T-cell (primary cell): Measurements from ENCODE around the gene ZCCHC7. TPM values are rescaled to one million over a fixed set of nuclear protein-coding genes. Genes with fewer than 3 reads are reported as not detected.

Experiments used
- ATAC-seq, 4 experiments: fragments of 200-7000 bp in 3 of 4; fragments of 150-1000 bp in 1 of 4; cut with Tn5 transposase; replicated peaks in 1 of 4; 1 replicate in 3 of 4; 2 replicates in 1 of 4; pipeline ENCODE4 v1.10.0; 2021; ENCODE audit warnings: moderate library complexity in 3 of 4, mild to moderate bottlenecking in 2 of 4, moderate number of reproducible peaks in 1 of 4
- CTCF ChIA-PET, 2 donors: fragments of 300-600 bp; sonication (Branson Sonifier 250); formaldehyde crosslinking; loops; one replicate each; lab custom pipeline; 2022; ENCODE audit warnings: antibody characterized with exemption in 2 of 2; lab: Charles Lee
- POLR2A ChIA-PET, 2 donors: fragments of 300-600 bp; sonication (Branson Sonifier 250); formaldehyde crosslinking; loops; one replicate each; lab custom pipeline; 2022; ENCODE audit warnings: antibody characterized with exemption in 2 of 2; lab: Charles Lee
- DNase-seq, 35 experiments: peaks; one replicate each; pipeline versions ENCODE4 v3.0.0 to v3.0.0-alpha.2; 2013 to 2023
- H3K27ac ChIP-seq: one replicate; pipeline ENCODE4 v1.5.1; 2013; ENCODE audit warnings: low read length
- H3K27me3 ChIP-seq, 2 experiments: replicated peaks in 1 of 2; 1 replicate in 1 of 2; 2 replicates in 1 of 2; pipeline versions ENCODE4 v1.6.1 to v1.7.0; 2013; ENCODE audit warnings: low read length in 1 of 2, mixed read lengths in 1 of 2; ENCODE audit not compliant: control insufficient read depth in 2 of 2, insufficient read depth in 2 of 2; ENCODE audit errors: extremely low read depth in 1 of 2
- H3K36me3 ChIP-seq, 2 donors: 1 replicate in 1 of 2; 2 replicates in 1 of 2; pipeline versions ENCODE4 v1.6.1 to v1.7.0; 2013; ENCODE audit warnings: low read length in 1 of 2; ENCODE audit not compliant: control insufficient read depth in 2 of 2, insufficient read depth in 1 of 2; ENCODE audit errors: extremely low read depth in 1 of 2
- H3K4me1 ChIP-seq, 2 experiments: 1 replicate in 1 of 2; 2 replicates in 1 of 2; pipeline versions ENCODE4 v1.6.1 to v1.7.0; 2013; ENCODE audit warnings: low read length in 2 of 2, mixed read lengths in 1 of 2; ENCODE audit not compliant: insufficient read depth in 2 of 2, control insufficient read depth in 1 of 2; ENCODE audit errors: extremely low read depth in 1 of 2
- H3K4me3 ChIP-seq, 2 donors: 1 replicate in 1 of 2; 2 replicates in 1 of 2; pipeline versions ENCODE4 v1.5.1 to v1.7.0; 2013; ENCODE audit warnings: mild to moderate bottlenecking in 2 of 2, low read length in 1 of 2, moderate library complexity in 1 of 2; ENCODE audit not compliant: control insufficient read depth in 1 of 2; ENCODE audit errors: extremely low read depth in 1 of 2
- H3K9me3 ChIP-seq: 2 replicates; pipeline ENCODE4 v1.7.0; 2013
- H3K27ac Mint-ChIP-seq, 2 donors: one replicate each; pipeline ENCODE4 v1.8.0; 2020 to 2021; ENCODE audit warnings: mild to moderate bottlenecking in 2 of 2, mixed read lengths in 2 of 2
- H3K27me3 Mint-ChIP-seq, 2 donors: one replicate each; pipeline ENCODE4 v1.8.0; 2021 to 2022; ENCODE audit warnings: mixed read lengths in 2 of 2
- H3K36me3 Mint-ChIP-seq: one replicate; pipeline ENCODE4 v1.8.0; 2021; ENCODE audit warnings: mixed read lengths
- H3K4me1 Mint-ChIP-seq, 3 donors: one replicate each; pipeline ENCODE4 v1.8.0; 2020 to 2022; ENCODE audit warnings: mixed read lengths in 3 of 3, mild to moderate bottlenecking in 1 of 3
- H3K4me3 Mint-ChIP-seq, 3 donors: one replicate each; pipeline ENCODE4 v1.8.0; 2020 to 2022; ENCODE audit warnings: mild to moderate bottlenecking in 3 of 3, mixed read lengths in 3 of 3, moderate library complexity in 3 of 3
- H3K9me3 Mint-ChIP-seq, 3 donors: one replicate each; pipeline ENCODE4 v1.8.0; 2020 to 2022; ENCODE audit warnings: mixed read lengths in 3 of 3
- WGBS: methylation state at CpG from one replicate; pipeline ENCODE4 v1.1.5; 2013; ENCODE audit warnings: missing lambda C conversion rate; ENCODE audit not compliant: insufficient coverage; 5-methylcytosine and 5-hydroxymethylcytosine counted together
- total RNA-seq, 35 experiments: library from RNA in 6 of 35; stranded (reverse) in 6 of 35; fragments of 120-200 nt in 1 of 35; gene quantifications; one replicate each; pipeline versions ENCODE4 v1.2.1 to v1.2.4 and lab custom pipeline; 2013 to 2026

ZCCHC7 gene
- total RNA-seq, 5 donors from 2014 or later (not counting 1 experiment from before 2014, with no cell fraction given) = 29.1 to 44.2 (median 33.5) TPM

DNA sequence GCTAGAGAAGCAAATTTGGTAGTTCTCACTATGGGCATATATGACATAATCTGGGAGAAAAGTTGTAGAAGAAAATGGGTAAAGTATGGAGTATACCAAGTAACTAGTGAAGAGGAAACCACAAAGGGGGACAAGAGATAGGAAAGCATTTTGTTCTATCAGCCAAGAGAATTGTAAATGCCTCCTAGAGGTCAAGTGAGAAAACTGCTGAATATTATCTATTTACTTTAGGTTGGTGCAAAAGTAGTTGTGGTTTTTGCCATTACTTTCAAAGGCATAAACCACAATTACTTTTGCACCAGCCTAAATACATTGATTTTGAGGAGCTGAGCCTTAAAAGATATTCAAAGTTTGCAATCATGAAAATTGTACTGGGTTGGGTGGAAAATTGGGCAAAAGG, 175.4 kb downstream of the ZCCHC7 start:
- H3K27me3 ChIP-seq = no peaks in the 10 kb centered on the region
- H3K36me3 Mint-ChIP-seq = peaks cover 7% of the 10 kb centered on the region
- H3K4me1 ChIP-seq = peaks cover 0 to 4% of the 10 kb centered on the region in 2 experiments
- ChIA-PET POLR2A (no interaction called here), CTCF (interaction anchor here in 1 of 2 donors (0.6 to 2.0 kb wide), 2 partner anchors 175 to 268 kb away, joined by 5 to 9 read pairs; partner anchors contain the start of gene ZCCHC7)
- no peak overlapping the region for H3K27ac ChIP-seq
- no peak overlapping the region for H3K27ac Mint-ChIP-seq
- H3K27me3 Mint-ChIP-seq = no peaks in the 10 kb centered on the region
- H3K9me3 Mint-ChIP-seq = no peaks in the 10 kb centered on the region
- no peak for DNase-seq
- H3K9me3 ChIP-seq = no peaks in the 10 kb centered on the region
- H3K4me1 Mint-ChIP-seq = peaks cover 70 to 74% (median 73%) of the 10 kb centered on the region in 3 donors
- ATAC-seq = no peak
- no peak overlapping the region for H3K4me3 Mint-ChIP-seq
- H3K4me3 ChIP-seq = no peak overlapping the region
- no peaks in the 10 kb centered on the region for H3K36me3 ChIP-seq

DNA sequence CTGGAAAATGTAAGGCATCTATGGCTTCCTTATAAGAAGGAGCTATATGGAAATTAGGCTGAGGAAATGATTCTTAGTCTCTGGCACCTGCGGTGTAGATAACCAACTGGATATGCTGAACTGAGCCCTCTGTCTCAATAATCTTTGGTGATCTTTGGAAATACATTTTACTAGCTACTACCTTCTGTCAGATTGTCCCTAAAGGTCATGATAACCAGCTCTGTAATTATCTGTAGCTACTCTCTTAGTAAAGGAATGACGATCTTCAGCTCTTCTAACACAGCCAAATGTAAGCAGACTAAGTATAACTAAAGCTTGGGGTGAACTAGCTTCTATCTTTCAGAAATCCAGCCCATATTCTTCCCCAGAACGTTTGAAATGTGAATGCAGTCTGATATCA, 177.2 kb downstream of the ZCCHC7 start:
- no peaks in the 10 kb centered on the region for H3K9me3 ChIP-seq
- ChIA-PET CTCF (interaction anchor here in 1 of 2 donors (0.5 kb wide), 1 partner anchor 71 kb away, joined by 3 read pairs; no protein-coding TSS in a partner anchor), POLR2A (no interaction called here)
- DNase-seq (no peak), ATAC-seq (no peak)
- peaks cover 10% of the 10 kb centered on the region for H3K36me3 Mint-ChIP-seq
- no peak overlapping the region for H3K27ac ChIP-seq
- H3K27me3 ChIP-seq = no peaks in the 10 kb centered on the region
- 100% methylated on average over 1 of the region's 3 CpGs for WGBS
- H3K27me3 Mint-ChIP-seq = no peaks in the 10 kb centered on the region
- no peak overlapping the region for H3K4me3 ChIP-seq
- H3K27ac Mint-ChIP-seq = no peak overlapping the region
- H3K9me3 Mint-ChIP-seq = no peaks in the 10 kb centered on the region
- peaks cover 81 to 84% (median 84%) of the 10 kb centered on the region in 3 donors for H3K4me1 Mint-ChIP-seq
- H3K4me1 ChIP-seq = peaks cover 7 to 16% of the 10 kb centered on the region in 2 experiments
- H3K4me3 Mint-ChIP-seq = no peak overlapping the region
- no peaks in the 10 kb centered on the region for H3K36me3 ChIP-seq

DNA sequence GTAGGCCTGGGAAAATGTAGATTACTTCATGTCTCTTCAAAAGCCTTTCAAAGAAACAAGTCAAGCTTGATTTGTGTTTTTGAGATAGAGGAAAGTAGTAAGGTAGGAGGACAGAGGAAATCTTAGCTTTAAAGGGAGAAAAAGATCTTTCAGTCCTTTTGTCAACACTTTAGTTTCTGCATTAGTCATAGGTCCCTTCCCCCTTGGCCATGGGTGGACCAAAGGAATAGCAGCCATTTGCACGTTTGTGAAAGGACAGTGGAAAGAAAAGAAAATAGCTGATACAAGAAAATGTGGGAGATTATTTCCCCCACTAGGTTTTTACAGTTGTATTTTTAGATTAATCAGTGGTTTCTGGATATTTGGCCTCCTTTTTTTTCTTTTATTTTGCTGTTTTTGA, 180.2 kb downstream of the ZCCHC7 start:
- Histone ChIP-seq H3K4me1 (peaks cover 16 to 21% of the 10 kb centered on the region in 2 experiments), H3K36me3 (peaks cover 0 to 6% of the 10 kb centered on the region in 2 donors), H3K27ac (no peak overlapping the region), H3K4me3 (no peak overlapping the region), H3K9me3 (no peaks in the 10 kb centered on the region), H3K27me3 (no peaks in the 10 kb centered on the region)
- peak overlapping the region; percentile 30 to 47 for H3K27ac Mint-ChIP-seq
- DNase-seq = no peak
- H3K4me3 Mint-ChIP-seq = peak overlapping the region in 1 of 3 donors; percentile 37
- no peak for ATAC-seq
- no CpG with 5 or more reads among the region's 1 CpG for WGBS
- no peaks in the 10 kb centered on the region for H3K27me3 Mint-ChIP-seq
- H3K9me3 Mint-ChIP-seq = no peaks in the 10 kb centered on the region
- peaks cover 21% of the 10 kb centered on the region for H3K36me3 Mint-ChIP-seq
- H3K4me1 Mint-ChIP-seq = peaks cover 72 to 81% (median 72%) of the 10 kb centered on the region in 3 donors
- POLR2A ChIA-PET = interaction anchor here in 1 of 2 donors (0.7 kb wide), 1 partner anchor 746 kb away, joined by 9 read pairs; no protein-coding TSS in a partner anchor
- CTCF ChIA-PET = no interaction called here

DNA sequence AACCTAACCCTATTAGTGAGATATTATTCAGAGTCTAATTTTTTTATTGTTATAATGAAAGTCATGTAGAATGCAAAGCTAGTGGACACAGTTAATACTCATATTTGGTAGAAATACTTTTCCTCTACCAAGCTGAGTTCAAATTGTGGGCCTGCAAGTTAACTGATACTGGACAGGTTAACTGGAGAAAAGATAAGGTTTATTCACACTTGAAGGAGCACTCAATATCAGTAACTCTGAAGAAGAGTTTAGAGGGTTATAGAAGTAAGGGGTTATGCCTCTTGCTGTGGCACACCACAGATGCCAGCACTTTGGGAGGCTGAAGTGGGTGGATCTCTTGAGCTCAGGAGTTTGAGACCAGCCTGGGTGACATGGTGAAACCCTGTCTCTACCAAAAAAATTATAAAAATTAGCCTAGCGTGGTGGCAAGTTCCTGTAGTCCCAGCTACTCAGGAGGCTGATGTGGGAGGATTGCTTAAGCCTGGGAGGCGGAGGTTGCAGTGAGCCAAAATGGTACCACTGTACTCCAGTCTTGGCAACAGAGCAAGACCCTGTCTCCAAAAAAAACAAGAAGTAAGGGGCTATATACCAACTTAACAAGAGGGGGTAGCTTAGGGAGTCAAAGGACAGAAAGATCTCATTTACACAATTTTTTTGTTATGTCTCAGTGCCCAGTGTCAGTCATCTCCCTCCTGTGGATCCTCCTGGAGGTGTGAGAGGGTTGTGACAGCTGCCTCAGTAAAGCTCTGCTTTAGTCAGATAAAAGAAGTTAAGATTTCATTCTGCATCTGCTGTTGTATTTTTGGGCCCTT, 180.9 kb downstream of the ZCCHC7 start:
- H3K27me3 ChIP-seq = no peaks in the 10 kb centered on the region
- ChIA-PET POLR2A (interaction anchor here in 1 of 2 donors (0.6 to 0.7 kb wide), 2 partner anchors 31 to 747 kb away, joined by 5 to 9 read pairs; no protein-coding TSS in a partner anchor), CTCF (interaction anchor here in 1 of 2 donors (0.6 kb wide), 1 partner anchor 202 kb away, joined by 3 read pairs; no protein-coding TSS in a partner anchor)
- peak overlapping the region; percentile 70 to 72 for H3K27ac Mint-ChIP-seq
- no CpG with 5 or more reads among the region's 2 CpGs for WGBS
- ATAC-seq = no peak
- H3K9me3 Mint-ChIP-seq = no peaks in the 10 kb centered on the region
- H3K4me1 ChIP-seq = peaks cover 16 to 21% of the 10 kb centered on the region in 2 experiments
- H3K9me3 ChIP-seq = no peaks in the 10 kb centered on the region
- H3K4me1 Mint-ChIP-seq = peaks cover 65 to 75% (median 68%) of the 10 kb centered on the region in 3 donors
- peak overlapping the region; percentile 4 for H3K27ac ChIP-seq
- no peaks in the 10 kb centered on the region for H3K27me3 Mint-ChIP-seq
- peaks cover 0 to 6% of the 10 kb centered on the region in 2 donors for H3K36me3 ChIP-seq
- H3K4me3 ChIP-seq = no peak overlapping the region
- peaks cover 20% of the 10 kb centered on the region for H3K36me3 Mint-ChIP-seq
- peak in 2 of 35 experiments; percentile 2 to 15 for DNase-seq
- peak overlapping the region in 2 of 3 donors; percentile 59 to 60 for H3K4me3 Mint-ChIP-seq

DNA sequence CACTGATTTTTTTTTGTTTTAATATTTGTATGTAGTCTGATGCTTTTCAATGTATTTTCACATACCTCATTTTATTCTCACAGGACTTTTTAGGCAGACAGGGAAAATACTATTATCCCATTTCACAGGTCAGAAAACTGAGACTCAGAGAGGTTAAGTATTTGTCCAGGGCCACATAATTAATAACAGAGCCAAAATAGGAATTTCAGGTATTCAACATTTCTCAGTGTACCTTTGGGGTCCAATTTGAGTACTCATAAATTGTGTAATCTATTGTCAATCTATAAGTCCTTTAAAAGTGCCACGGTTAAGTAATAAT, 181.4 kb downstream of the ZCCHC7 start:
- Mint-ChIP-seq H3K27me3 (no peaks in the 10 kb centered on the region), H3K4me3 (peak overlapping the region; percentile 34 to 60 (median 59)), H3K4me1 (peaks cover 60 to 71% (median 64%) of the 10 kb centered on the region in 3 donors), H3K27ac (peak overlapping the region; percentile 70 to 72), H3K9me3 (no peaks in the 10 kb centered on the region), H3K36me3 (peaks cover 20% of the 10 kb centered on the region)
- DNase-seq (no peak), ATAC-seq (no peak)
- ChIA-PET CTCF (no interaction called here), POLR2A (interaction anchor here (0.5 to 0.6 kb wide), 2 partner anchors 32 to 274 kb away, joined by 5 read pairs; no protein-coding TSS in a partner anchor)
- Histone ChIP-seq H3K27ac (peak overlapping the region; percentile 4), H3K4me1 (peaks cover 16 to 21% of the 10 kb centered on the region in 2 experiments), H3K36me3 (peaks cover 0 to 6% of the 10 kb centered on the region in 2 donors), H3K4me3 (no peak overlapping the region), H3K9me3 (no peaks in the 10 kb centered on the region), H3K27me3 (no peaks in the 10 kb centered on the region)
- no CpG with 5 or more reads among the region's 1 CpG for WGBS

DNA sequence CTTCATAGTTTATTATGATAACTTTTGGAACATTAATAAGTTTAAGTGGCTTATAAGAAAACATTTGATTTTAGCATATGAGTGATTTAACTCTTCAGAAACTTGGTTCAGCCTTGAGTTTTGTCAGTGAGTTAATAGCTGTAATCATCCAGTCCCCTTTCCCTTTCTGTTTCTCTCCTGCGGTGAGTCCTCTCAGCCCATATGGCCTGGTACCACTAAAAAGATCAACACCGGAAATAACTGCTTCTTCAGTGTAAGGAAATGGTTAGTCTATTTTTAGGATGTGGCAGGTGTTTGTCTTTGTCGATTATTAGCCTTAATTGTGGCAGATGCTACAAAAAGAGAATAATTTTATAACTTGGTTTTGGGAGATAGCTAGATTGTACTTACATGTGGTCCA, 181.9 kb downstream of the ZCCHC7 start:
- Mint-ChIP-seq H3K27ac (peak overlapping the region; percentile 72), H3K4me1 (peaks cover 60 to 71% (median 64%) of the 10 kb centered on the region in 3 donors), H3K9me3 (no peaks in the 10 kb centered on the region), H3K27me3 (no peaks in the 10 kb centered on the region), H3K4me3 (peak overlapping the region; percentile 51 to 60 (median 59)), H3K36me3 (peaks cover 20% of the 10 kb centered on the region)
- no peak overlapping the region for H3K4me3 ChIP-seq
- ChIA-PET CTCF (interaction anchor here in 1 of 2 donors (0.6 kb wide), 1 partner anchor 19 kb away, joined by 5 read pairs; no protein-coding TSS in a partner anchor), POLR2A (interaction anchor here in 1 of 2 donors (0.5 kb wide), 1 partner anchor 275 kb away, joined by 5 read pairs; no protein-coding TSS in a partner anchor)
- peaks cover 16 to 21% of the 10 kb centered on the region in 2 experiments for H3K4me1 ChIP-seq
- H3K9me3 ChIP-seq = no peaks in the 10 kb centered on the region
- peak in 28 of 35 experiments; percentile 7 to 68 (median 20) for DNase-seq
- no peaks in the 10 kb centered on the region for H3K27me3 ChIP-seq
- 0% methylated on average over 1 of the region's 3 CpGs for WGBS
- H3K36me3 ChIP-seq = peaks cover 0 to 6% of the 10 kb centered on the region in 2 donors
- peak; percentile 84 to 99 (median 96) for ATAC-seq
- peak overlapping the region; percentile 15 for H3K27ac ChIP-seq
